Measurements from ENCODE around the gene GID8. TPM values are rescaled to one million over a fixed set of nuclear protein-coding genes. Genes with fewer than 3 reads are reported as not detected.

Gene GID8
- total RNA-seq, 1 donor from 2014 or later = 9.2 TPM

- Histone ChIP-seq H3K27me3 (no peaks in the 10 kb centered on the region), H3K4me3 (no peak overlapping the region), H3K4me1 (peaks cover 0 to 2% of the 10 kb centered on the region in 2 donors), H3K36me3 (no peaks in the 10 kb centered on the region), H3K9me3 (no peaks in the 10 kb centered on the region), H3K27ac (no peak overlapping the region)
- no peak for DNase-seq (ENCODE audit: low spot score in 2 of 2)
- intact Hi-C loops (cut with DNase I) = no loop called here
- TF ChIP-seq CTCF (IDR thresholded peaks at IDR 0.05) = no peak
Measured at GRCh38 chr20:62969939-62970306, 32.0 kb downstream of the GID8 start.

- Histone ChIP-seq H3K27me3 (no peaks in the 10 kb centered on the region), H3K27ac (no peak overlapping the region), H3K36me3 (no peaks in the 10 kb centered on the region), H3K4me1 (peaks cover 0 to 2% of the 10 kb centered on the region in 2 donors), H3K9me3 (no peaks in the 10 kb centered on the region), H3K4me3 (no peak overlapping the region)
- intact Hi-C loops (cut with DNase I) = no loop called here
- no peak for TF ChIP-seq CTCF (IDR thresholded peaks at IDR 0.05)
- DNase-seq (ENCODE audit: low spot score in 2 of 2) = no peak
Measured at GRCh38 chr20:62970307-62971210, 32.6 kb downstream of the GID8 start.

- H3K4me1 ChIP-seq = peaks cover 0 to 2% of the 10 kb centered on the region in 2 donors
- intact Hi-C loops (cut with DNase I) = no loop called here
- no peak for TF ChIP-seq CTCF (IDR thresholded peaks at IDR 0.05)
- DNase-seq (ENCODE audit: low spot score in 2 of 2) = no peak
- no peak overlapping the region for H3K4me3 ChIP-seq
- no peaks in the 10 kb centered on the region for H3K36me3 ChIP-seq
- H3K27me3 ChIP-seq = no peaks in the 10 kb centered on the region
- H3K9me3 ChIP-seq = no peaks in the 10 kb centered on the region
- no peak overlapping the region for H3K27ac ChIP-seq
Measured at GRCh38 chr20:62971211-62971949, 33.4 kb downstream of the GID8 start.

GRCh38 chr20:62971950-62972844, 34.2 kb downstream of the GID8 start:
- intact Hi-C loops (cut with DNase I) = loop anchor here (1.0 to 2.0 kb wide), 2 partner anchors 37 to 71 kb away; no protein-coding TSS in a partner anchor
- peak; percentile 86 to 90 (median 90) for TF ChIP-seq CTCF (IDR thresholded peaks at IDR 0.05)
- Histone ChIP-seq H3K9me3 (no peaks in the 10 kb centered on the region), H3K27me3 (no peaks in the 10 kb centered on the region), H3K4me3 (peak overlapping the region; percentile 18 to 49), H3K36me3 (no peaks in the 10 kb centered on the region), H3K27ac (no peak overlapping the region), H3K4me1 (peaks cover 0 to 2% of the 10 kb centered on the region in 2 donors)
- peak; percentile 33 to 90 for DNase-seq (ENCODE audit: low spot score in 2 of 2)

Measured in ascending aorta (tissue), 2 donors.